ENCODE data around the gene PHRF1.
"Not testable (repeated sequence)": the region's sequence is repeated elsewhere in the genome, so short reads cannot be mapped to it uniquely, and the experiment has no call there.

The PHRF1 gene

GRCh38 chr11:636511-637332 lies 60.5 kb downstream of the PHRF1 start, which contains the start of gene DRD4:
Gene DRD4 (plus strand): TSS chr11:637269. CDS start chr11:637305, 36 bp downstream.
- Mint-ChIP-seq H3K27me3 (peaks cover 69% of the 10 kb centered on the region), H3K27ac (peak within 1 kb of the TSS; percentile 50), H3K36me3 (peaks cover 6% of the 10 kb centered on the region), H3K4me1 (peaks cover 14% of the 10 kb centered on the region), H3K4me3 (no peak within 1 kb of the TSS), H3K9me3 (no peaks in the 10 kb centered on the region)
- CTCF ChIA-PET = no interaction called here
- DNase-seq = no peak

- no peak overlapping the region for H3K27ac Mint-ChIP-seq
- no peak for DNase-seq
- CTCF ChIA-PET = no interaction called here
- peaks cover 14% of the 10 kb centered on the region for H3K4me1 Mint-ChIP-seq
- H3K4me3 Mint-ChIP-seq = no peak overlapping the region
- H3K27me3 Mint-ChIP-seq = peaks cover 74% of the 10 kb centered on the region
- H3K36me3 Mint-ChIP-seq = peaks cover 6% of the 10 kb centered on the region
- no peaks in the 10 kb centered on the region for H3K9me3 Mint-ChIP-seq
These were observed 61.0 kb downstream of the PHRF1 start for GRCh38 chr11:637333-637592.

- Mint-ChIP-seq H3K27ac (peak overlapping the region; percentile 50), H3K4me3 (no peak overlapping the region), H3K36me3 (peaks cover 6% of the 10 kb centered on the region), H3K27me3 (peaks cover 74% of the 10 kb centered on the region), H3K4me1 (peaks cover 14% of the 10 kb centered on the region), H3K9me3 (no peaks in the 10 kb centered on the region)
- CTCF ChIA-PET = no interaction called here
- DNase-seq = no peak
These were observed 61.6 kb downstream of the PHRF1 start for GRCh38 chr11:637593-638521.

- no peak for DNase-seq
- CTCF ChIA-PET = no interaction called here
- H3K4me3 Mint-ChIP-seq = no peak overlapping the region
- H3K4me1 Mint-ChIP-seq = peaks cover 14% of the 10 kb centered on the region
- peaks cover 6% of the 10 kb centered on the region for H3K36me3 Mint-ChIP-seq
- no peak overlapping the region for H3K27ac Mint-ChIP-seq
- H3K9me3 Mint-ChIP-seq = no peaks in the 10 kb centered on the region
- peaks cover 74% of the 10 kb centered on the region for H3K27me3 Mint-ChIP-seq
These were observed 62.5 kb downstream of the PHRF1 start for GRCh38 chr11:638631-639331.

GRCh38 chr11:639332-639955 lies 63.2 kb downstream of the PHRF1 start:
- Mint-ChIP-seq H3K36me3 (peaks cover 6% of the 10 kb centered on the region), H3K27me3 (peaks cover 74% of the 10 kb centered on the region), H3K27ac (no peak overlapping the region), H3K4me3 (no peak overlapping the region), H3K9me3 (no peaks in the 10 kb centered on the region), H3K4me1 (peaks cover 14% of the 10 kb centered on the region)
- DNase-seq = no peak
- CTCF ChIA-PET = no interaction called here

GRCh38 chr11:640021-640706 lies 63.9 kb downstream of the PHRF1 start:
- H3K4me3 Mint-ChIP-seq = no peak overlapping the region
- H3K27ac Mint-ChIP-seq = no peak overlapping the region
- CTCF ChIA-PET = interaction anchor here (1.2 kb wide), 1 partner anchor 105 kb away, joined by 3 read pairs; the partner anchor contains the start of gene HRAS
- H3K4me1 Mint-ChIP-seq = peaks cover 14% of the 10 kb centered on the region
- H3K36me3 Mint-ChIP-seq = peaks cover 6% of the 10 kb centered on the region
- no peaks in the 10 kb centered on the region for H3K9me3 Mint-ChIP-seq
- DNase-seq = no peak
- H3K27me3 Mint-ChIP-seq = peaks cover 71% of the 10 kb centered on the region

- H3K4me1 Mint-ChIP-seq = peaks cover 16% of the 10 kb centered on the region
- H3K27ac Mint-ChIP-seq = no peak overlapping the region
- no peak overlapping the region for H3K4me3 Mint-ChIP-seq
- H3K27me3 Mint-ChIP-seq = peaks cover 53% of the 10 kb centered on the region
- H3K36me3 Mint-ChIP-seq = peaks cover 10% of the 10 kb centered on the region
- H3K9me3 Mint-ChIP-seq = no peaks in the 10 kb centered on the region
- DNase-seq = no peak
- CTCF ChIA-PET = no interaction called here
These were observed 65.6 kb downstream of the PHRF1 start for GRCh38 chr11:641806-642370.

GRCh38 chr11:643366-643765 lies 67.1 kb downstream of the PHRF1 start:
- no peak overlapping the region for H3K27ac Mint-ChIP-seq
- CTCF ChIA-PET = no interaction called here

GRCh38 chr11:643849-644738 lies 67.8 kb downstream of the PHRF1 start:
- Mint-ChIP-seq H3K4me1 (peaks cover 5% of the 10 kb centered on the region), H3K27me3 (peaks cover 31% of the 10 kb centered on the region), H3K27ac (no peak overlapping the region), H3K9me3 (no peaks in the 10 kb centered on the region), H3K36me3 (peaks cover 8% of the 10 kb centered on the region), H3K4me3 (no peak overlapping the region)
- CTCF ChIA-PET = no interaction called here
- no peak for DNase-seq

More at GRCh38 chr11:643366-643765, 67.1 kb downstream of the PHRF1 start:
- Mint-ChIP-seq H3K36me3 (peaks cover 12% of the 10 kb centered on the region), H3K4me1 (peaks cover 10% of the 10 kb centered on the region), H3K27me3 (peaks cover 39% of the 10 kb centered on the region), H3K9me3 (no peaks in the 10 kb centered on the region), H3K4me3 (no peak overlapping the region)
- DNase-seq = no peak

- Mint-ChIP-seq H3K27ac (no peak overlapping the region), H3K27me3 (peaks cover 17% of the 10 kb centered on the region), H3K36me3 (peaks cover 8% of the 10 kb centered on the region), H3K4me1 (peaks cover 2% of the 10 kb centered on the region), H3K4me3 (no peak overlapping the region), H3K9me3 (no peaks in the 10 kb centered on the region)
- CTCF ChIA-PET = no interaction called here
- no peak for DNase-seq
These were observed 69.3 kb downstream of the PHRF1 start for GRCh38 chr11:645536-645935.

- Mint-ChIP-seq H3K4me3 (no peak overlapping the region), H3K27ac (no peak overlapping the region), H3K4me1 (peaks cover 2% of the 10 kb centered on the region), H3K27me3 (peaks cover 10% of the 10 kb centered on the region), H3K9me3 (no peaks in the 10 kb centered on the region), H3K36me3 (peaks cover 10% of the 10 kb centered on the region)
- DNase-seq = no peak
- CTCF ChIA-PET = interaction anchor here (1.3 kb wide), 1 partner anchor 16 kb away, joined by 3 read pairs; no protein-coding TSS in a partner anchor
These were observed 69.9 kb downstream of the PHRF1 start for GRCh38 chr11:646214-646613.

- not testable (repeated sequence) for H3K9me3 Mint-ChIP-seq, H3K4me1 Mint-ChIP-seq, H3K27ac Mint-ChIP-seq, H3K4me3 Mint-ChIP-seq, DNase-seq, H3K27me3 Mint-ChIP-seq
- peaks cover 15% of the 10 kb centered on the region for H3K36me3 Mint-ChIP-seq
- CTCF ChIA-PET = interaction anchor here (1.3 kb wide), 1 partner anchor 15 kb away, joined by 3 read pairs; no protein-coding TSS in a partner anchor
These were observed 71.4 kb downstream of the PHRF1 start for GRCh38 chr11:647672-648158.

Measured in activated naive CD4-positive, alpha-beta T cell treated with anti-CD3 and anti-CD28 coated beads, Interleukin-2, amount 10 ng/mL, durations not matched to agents 7 days and 5 days (primary cell).